ENCODE data around the gene RBM47. TPM values are rescaled to one million over a fixed set of nuclear protein-coding genes. Genes with fewer than 3 reads are reported as not detected.
"Not testable (repeated sequence)": the region's sequence is repeated elsewhere in the genome, so short reads cannot be mapped to it uniquely, and the experiment has no call there.

RBM47 gene
- total RNA-seq, 1 donor from 2014 or later, result 0.11 TPM

GRCh38 chr4:40445671-40446070 lies 184.0 kb downstream of the RBM47 start:
- Mint-ChIP-seq H3K27ac (ENCODE audit: unreplicated experiment) (no peak overlapping the region), H3K4me3 (ENCODE audit: unreplicated experiment) (no peak overlapping the region), H3K9me3 (ENCODE audit: unreplicated experiment) (no peaks in the 10 kb centered on the region), H3K36me3 (ENCODE audit: unreplicated experiment) (no peaks in the 10 kb centered on the region), H3K4me1 (ENCODE audit: unreplicated experiment) (no peaks in the 10 kb centered on the region), H3K27me3 (ENCODE audit: unreplicated experiment) (peaks cover 7% of the 10 kb centered on the region)
- DNase-seq (ENCODE audit: extremely low spot score, unreplicated experiment), result no peak
- TF ChIP-seq CTCF (IDR thresholded peaks at IDR 0.05), result no peak

- Mint-ChIP-seq H3K36me3 (ENCODE audit: unreplicated experiment) (no peaks in the 10 kb centered on the region), H3K4me1 (ENCODE audit: unreplicated experiment) (no peaks in the 10 kb centered on the region), H3K27me3 (ENCODE audit: unreplicated experiment) (peaks cover 10% of the 10 kb centered on the region), H3K9me3 (ENCODE audit: unreplicated experiment) (no peaks in the 10 kb centered on the region), H3K4me3 (ENCODE audit: unreplicated experiment) (no peak overlapping the region), H3K27ac (ENCODE audit: unreplicated experiment) (no peak overlapping the region)
- TF ChIP-seq CTCF (IDR thresholded peaks at IDR 0.05), result no peak
- DNase-seq (ENCODE audit: extremely low spot score, unreplicated experiment), result no peak
These were observed 188.2 kb downstream of the RBM47 start for GRCh38 chr4:40441430-40441829.

GRCh38 chr4:40439519-40439918 lies 190.1 kb downstream of the RBM47 start:
- no peak overlapping the region for H3K4me3 Mint-ChIP-seq (ENCODE audit: unreplicated experiment)
- TF ChIP-seq CTCF (IDR thresholded peaks at IDR 0.05), result no peak
- no peak overlapping the region for H3K27ac Mint-ChIP-seq (ENCODE audit: unreplicated experiment)

GRCh38 chr4:40438384-40439026 lies 191.2 kb downstream of the RBM47 start:
- H3K4me1 Mint-ChIP-seq (ENCODE audit: unreplicated experiment), result no peaks in the 10 kb centered on the region
- no peak overlapping the region for H3K27ac Mint-ChIP-seq (ENCODE audit: unreplicated experiment)
- no peak for DNase-seq (ENCODE audit: extremely low spot score, unreplicated experiment)
- H3K4me3 Mint-ChIP-seq (ENCODE audit: unreplicated experiment), result no peak overlapping the region
- H3K9me3 Mint-ChIP-seq (ENCODE audit: unreplicated experiment), result no peaks in the 10 kb centered on the region
- H3K36me3 Mint-ChIP-seq (ENCODE audit: unreplicated experiment), result no peaks in the 10 kb centered on the region
- peaks cover 15% of the 10 kb centered on the region for H3K27me3 Mint-ChIP-seq (ENCODE audit: unreplicated experiment)
- no peak for TF ChIP-seq CTCF (IDR thresholded peaks at IDR 0.05)

More at GRCh38 chr4:40439519-40439918, 190.1 kb downstream of the RBM47 start:
- no peaks in the 10 kb centered on the region for H3K4me1 Mint-ChIP-seq (ENCODE audit: unreplicated experiment)
- no peaks in the 10 kb centered on the region for H3K36me3 Mint-ChIP-seq (ENCODE audit: unreplicated experiment)
- no peaks in the 10 kb centered on the region for H3K9me3 Mint-ChIP-seq (ENCODE audit: unreplicated experiment)
- no peak for DNase-seq (ENCODE audit: extremely low spot score, unreplicated experiment)
- peaks cover 10% of the 10 kb centered on the region for H3K27me3 Mint-ChIP-seq (ENCODE audit: unreplicated experiment)

GRCh38 chr4:40437741-40438383 lies 191.8 kb downstream of the RBM47 start:
- DNase-seq (ENCODE audit: extremely low spot score, unreplicated experiment), result no peak
- H3K4me1 Mint-ChIP-seq (ENCODE audit: unreplicated experiment), result no peaks in the 10 kb centered on the region
- no peak for TF ChIP-seq CTCF (IDR thresholded peaks at IDR 0.05)
- peaks cover 17% of the 10 kb centered on the region for H3K27me3 Mint-ChIP-seq (ENCODE audit: unreplicated experiment)
- H3K27ac Mint-ChIP-seq (ENCODE audit: unreplicated experiment), result no peak overlapping the region
- no peak overlapping the region for H3K4me3 Mint-ChIP-seq (ENCODE audit: unreplicated experiment)
- H3K9me3 Mint-ChIP-seq (ENCODE audit: unreplicated experiment), result no peaks in the 10 kb centered on the region
- no peaks in the 10 kb centered on the region for H3K36me3 Mint-ChIP-seq (ENCODE audit: unreplicated experiment)

GRCh38 chr4:40435306-40435705 lies 194.4 kb downstream of the RBM47 start:
- not testable (repeated sequence) for H3K27me3 Mint-ChIP-seq (ENCODE audit: unreplicated experiment); DNase-seq (ENCODE audit: extremely low spot score, unreplicated experiment); H3K36me3 Mint-ChIP-seq (ENCODE audit: unreplicated experiment)

More at GRCh38 chr4:40435306-40435705, 194.4 kb downstream of the RBM47 start:
- H3K9me3 Mint-ChIP-seq (ENCODE audit: unreplicated experiment); H3K27ac Mint-ChIP-seq (ENCODE audit: unreplicated experiment); H3K4me3 Mint-ChIP-seq (ENCODE audit: unreplicated experiment); H3K4me1 Mint-ChIP-seq (ENCODE audit: unreplicated experiment): not testable (repeated sequence)

All from osteocyte (in vitro differentiated cells).